Dendritic cell treated with granulocyte-macrophage colony-stimulating factor and Interleukin-4, amounts not matched to agents 40 ng/mL and 50 ng/mL, for 4 days (primary cell): ENCODE data around the gene MAP7D2.

Experiments
- H3K27ac Mint-ChIP-seq: one replicate; pipeline ENCODE4 v1.8.0; 2022; ENCODE audit warnings: mild to moderate bottlenecking, mixed read lengths
- H3K27me3 Mint-ChIP-seq: one replicate; pipeline ENCODE4 v1.8.0; 2022; ENCODE audit warnings: mild to moderate bottlenecking, mixed read lengths
- H3K36me3 Mint-ChIP-seq: one replicate; pipeline ENCODE4 v1.8.0; 2022; ENCODE audit warnings: low read depth, mixed read lengths
- H3K4me1 Mint-ChIP-seq: one replicate; pipeline ENCODE4 v1.8.0; 2022; ENCODE audit warnings: low read depth, mixed read lengths
- H3K4me3 Mint-ChIP-seq: one replicate; pipeline ENCODE4 v1.8.0; 2022; ENCODE audit warnings: mild to moderate bottlenecking, moderate library complexity, mixed read lengths
- H3K9me3 Mint-ChIP-seq: one replicate; pipeline ENCODE4 v1.8.0; 2022; ENCODE audit warnings: mixed read lengths
- intact Hi-C: fragments of 100-400 bp; cut with micrococcal nuclease; formaldehyde crosslinking; loops from one replicate; pipeline ENCODE4 v1.15.0; 2022

The MAP7D2 gene

DNA sequence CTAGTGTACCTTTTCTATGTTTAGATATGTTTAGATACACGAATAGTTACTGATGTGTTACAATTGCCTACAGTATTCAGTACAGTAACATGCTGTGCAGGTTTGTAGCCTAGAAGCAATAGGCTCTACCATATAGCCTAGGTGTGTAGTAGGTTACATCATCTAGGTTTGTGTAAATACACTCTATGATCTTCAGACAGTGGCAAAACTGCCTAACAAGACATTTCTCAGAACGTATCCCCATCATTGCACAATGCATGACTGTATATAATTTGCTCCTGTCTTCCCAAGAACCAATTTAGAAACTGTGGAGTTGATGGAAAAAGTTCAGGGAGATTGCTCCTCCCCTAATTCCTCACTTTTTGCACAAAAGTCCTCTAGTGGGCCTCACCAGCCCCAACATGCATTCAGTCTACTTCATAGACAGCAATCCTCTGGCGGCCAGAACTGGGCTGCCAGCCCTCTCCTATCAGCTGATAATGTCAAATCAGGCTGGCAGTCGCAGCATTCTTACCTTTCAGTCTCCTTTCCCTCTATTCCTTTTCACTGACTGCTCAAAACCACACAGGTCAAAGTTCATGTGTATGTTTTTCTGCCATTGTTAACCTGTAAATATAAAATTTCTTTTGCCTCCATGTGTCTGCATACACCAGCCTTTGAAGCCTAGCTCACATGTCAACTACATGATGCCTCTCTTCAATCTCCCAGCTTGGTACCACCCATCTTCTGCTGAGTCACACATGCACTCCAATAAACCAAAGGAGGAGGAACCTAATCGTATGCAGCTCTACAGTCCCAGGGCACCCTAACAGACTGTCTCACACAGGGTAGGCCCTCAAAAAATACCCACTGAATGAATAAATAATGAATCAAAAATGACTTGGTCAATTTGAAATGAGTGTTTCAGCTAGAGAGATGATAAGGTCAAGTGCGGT lies 157.9 kb downstream of the MAP7D2 start:
- Mint-ChIP-seq H3K9me3 (no peaks in the 10 kb centered on the region), H3K36me3 (peaks cover 7% of the 10 kb centered on the region), H3K4me3 (no peak overlapping the region), H3K27me3 (no peaks in the 10 kb centered on the region), H3K4me1 (no peaks in the 10 kb centered on the region), H3K27ac (no peak overlapping the region)
- intact Hi-C loops, result no loop called here

DNA sequence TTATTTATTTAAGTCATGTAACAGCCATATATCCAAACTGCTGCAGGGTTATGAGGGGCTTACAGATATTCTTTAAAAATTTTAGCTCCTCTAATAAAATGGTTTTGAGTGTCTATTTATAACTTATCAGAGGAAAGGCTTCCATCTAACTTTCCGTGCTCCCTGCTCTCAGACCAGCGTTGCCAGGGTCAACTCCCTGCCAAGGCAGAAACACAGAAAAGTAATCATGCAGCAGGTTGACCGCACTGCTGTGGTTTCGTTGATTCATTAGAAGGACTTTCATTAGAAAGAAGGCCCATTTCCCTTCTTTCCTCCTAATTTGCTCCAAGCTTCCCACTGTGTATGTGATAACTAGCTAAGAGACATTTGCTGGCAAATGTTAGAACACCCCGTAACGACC lies 159.8 kb downstream of the MAP7D2 start:
- no peaks in the 10 kb centered on the region for H3K9me3 Mint-ChIP-seq
- intact Hi-C loops, result no loop called here
- H3K27ac Mint-ChIP-seq, result no peak overlapping the region
- peaks cover 7% of the 10 kb centered on the region for H3K36me3 Mint-ChIP-seq
- H3K4me1 Mint-ChIP-seq, result no peaks in the 10 kb centered on the region
- no peak overlapping the region for H3K4me3 Mint-ChIP-seq
- no peaks in the 10 kb centered on the region for H3K27me3 Mint-ChIP-seq
